ENCODE results near the gene SLC26A6. TPM values are rescaled to one million over a fixed set of nuclear protein-coding genes. Genes with fewer than 3 reads are reported as not detected.

SLC26A6 gene
- total and polyA plus RNA-seq, 2 of the 13 experiments (the other 11 are each of a cell fraction or from before 2014, with no cell fraction given) = 40.7 to 184 TPM

DNA sequence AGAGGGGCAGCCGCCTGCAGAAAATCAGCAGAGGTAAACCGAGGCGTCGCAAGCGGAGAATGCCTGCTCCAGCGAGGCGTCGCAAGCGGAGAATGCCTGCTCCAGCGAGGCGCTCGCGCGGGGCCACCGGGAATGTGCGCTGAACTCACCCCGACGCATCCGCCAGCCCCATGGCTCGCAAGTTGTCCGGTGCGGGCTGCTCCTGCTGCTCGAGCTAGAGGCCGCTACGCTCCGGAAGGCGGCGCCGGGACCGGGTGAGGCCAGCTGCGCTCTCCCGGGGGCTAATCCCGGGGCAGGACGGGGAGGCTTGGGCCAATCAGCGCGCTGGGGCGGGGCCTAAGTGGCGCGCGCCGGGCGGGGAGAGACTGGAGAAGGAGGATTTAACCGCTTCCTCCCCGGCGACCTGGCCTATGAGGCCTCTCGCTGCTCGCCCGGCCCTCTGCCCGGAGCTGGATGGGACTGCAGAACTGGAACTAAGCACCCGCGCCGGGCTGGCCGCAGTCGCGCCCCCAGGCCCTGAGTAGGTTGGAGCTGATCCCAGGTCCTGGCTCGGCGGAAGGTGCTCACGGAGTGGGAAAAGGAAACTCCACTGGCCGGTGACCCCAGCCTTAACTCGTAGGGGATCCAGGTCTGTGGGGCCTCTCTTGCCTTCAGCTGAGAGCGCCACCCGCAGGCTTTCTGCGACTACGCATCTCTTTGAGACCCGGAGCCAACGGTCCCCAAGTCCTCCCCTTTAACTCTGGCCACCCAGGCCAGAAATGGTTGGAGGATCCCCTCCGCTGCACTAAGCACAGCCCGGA lies at the start of gene SLC26A6 (continued):
- TF ChIP-seq, protein P1, sequence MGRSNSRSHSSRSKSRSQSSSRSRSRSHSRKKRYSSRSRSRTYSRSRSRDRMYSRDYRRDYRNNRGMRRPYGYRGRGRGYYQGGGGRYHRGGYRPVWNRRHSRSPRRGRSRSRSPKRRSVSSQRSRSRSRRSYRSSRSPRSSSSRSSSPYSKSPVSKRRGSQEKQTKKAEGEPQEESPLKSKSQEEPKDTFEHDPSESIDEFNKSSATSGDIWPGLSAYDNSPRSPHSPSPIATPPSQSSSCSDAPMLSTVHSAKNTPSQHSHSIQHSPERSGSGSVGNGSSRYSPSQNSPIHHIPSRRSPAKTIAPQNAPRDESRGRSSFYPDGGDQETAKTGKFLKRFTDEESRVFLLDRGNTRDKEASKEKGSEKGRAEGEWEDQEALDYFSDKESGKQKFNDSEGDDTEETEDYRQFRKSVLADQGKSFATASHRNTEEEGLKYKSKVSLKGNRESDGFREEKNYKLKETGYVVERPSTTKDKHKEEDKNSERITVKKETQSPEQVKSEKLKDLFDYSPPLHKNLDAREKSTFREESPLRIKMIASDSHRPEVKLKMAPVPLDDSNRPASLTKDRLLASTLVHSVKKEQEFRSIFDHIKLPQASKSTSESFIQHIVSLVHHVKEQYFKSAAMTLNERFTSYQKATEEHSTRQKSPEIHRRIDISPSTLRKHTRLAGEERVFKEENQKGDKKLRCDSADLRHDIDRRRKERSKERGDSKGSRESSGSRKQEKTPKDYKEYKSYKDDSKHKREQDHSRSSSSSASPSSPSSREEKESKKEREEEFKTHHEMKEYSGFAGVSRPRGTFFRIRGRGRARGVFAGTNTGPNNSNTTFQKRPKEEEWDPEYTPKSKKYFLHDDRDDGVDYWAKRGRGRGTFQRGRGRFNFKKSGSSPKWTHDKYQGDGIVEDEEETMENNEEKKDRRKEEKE (IDR thresholded peaks at IDR 0.05) = no peak
- TF ChIP-seq, protein P2, sequence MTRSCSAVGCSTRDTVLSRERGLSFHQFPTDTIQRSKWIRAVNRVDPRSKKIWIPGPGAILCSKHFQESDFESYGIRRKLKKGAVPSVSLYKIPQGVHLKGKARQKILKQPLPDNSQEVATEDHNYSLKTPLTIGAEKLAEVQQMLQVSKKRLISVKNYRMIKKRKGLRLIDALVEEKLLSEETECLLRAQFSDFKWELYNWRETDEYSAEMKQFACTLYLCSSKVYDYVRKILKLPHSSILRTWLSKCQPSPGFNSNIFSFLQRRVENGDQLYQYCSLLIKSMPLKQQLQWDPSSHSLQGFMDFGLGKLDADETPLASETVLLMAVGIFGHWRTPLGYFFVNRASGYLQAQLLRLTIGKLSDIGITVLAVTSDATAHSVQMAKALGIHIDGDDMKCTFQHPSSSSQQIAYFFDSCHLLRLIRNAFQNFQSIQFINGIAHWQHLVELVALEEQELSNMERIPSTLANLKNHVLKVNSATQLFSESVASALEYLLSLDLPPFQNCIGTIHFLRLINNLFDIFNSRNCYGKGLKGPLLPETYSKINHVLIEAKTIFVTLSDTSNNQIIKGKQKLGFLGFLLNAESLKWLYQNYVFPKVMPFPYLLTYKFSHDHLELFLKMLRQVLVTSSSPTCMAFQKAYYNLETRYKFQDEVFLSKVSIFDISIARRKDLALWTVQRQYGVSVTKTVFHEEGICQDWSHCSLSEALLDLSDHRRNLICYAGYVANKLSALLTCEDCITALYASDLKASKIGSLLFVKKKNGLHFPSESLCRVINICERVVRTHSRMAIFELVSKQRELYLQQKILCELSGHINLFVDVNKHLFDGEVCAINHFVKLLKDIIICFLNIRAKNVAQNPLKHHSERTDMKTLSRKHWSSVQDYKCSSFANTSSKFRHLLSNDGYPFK (CRISPR knock-in tag; IDR thresholded peaks at IDR 0.05; ENCODE audit: borderline replicate concordance) = peak; percentile 74; the same call in 1 of the 2 replicates
- TF ChIP-seq SP5 (CRISPR knock-in tag; IDR thresholded peaks at IDR 0.05; ENCODE audit: borderline replicate concordance, low read depth) = 0 out of 2 replicates have a peak, but pooled peaks have one; percentile 25
- TF ChIP-seq, protein P3, sequence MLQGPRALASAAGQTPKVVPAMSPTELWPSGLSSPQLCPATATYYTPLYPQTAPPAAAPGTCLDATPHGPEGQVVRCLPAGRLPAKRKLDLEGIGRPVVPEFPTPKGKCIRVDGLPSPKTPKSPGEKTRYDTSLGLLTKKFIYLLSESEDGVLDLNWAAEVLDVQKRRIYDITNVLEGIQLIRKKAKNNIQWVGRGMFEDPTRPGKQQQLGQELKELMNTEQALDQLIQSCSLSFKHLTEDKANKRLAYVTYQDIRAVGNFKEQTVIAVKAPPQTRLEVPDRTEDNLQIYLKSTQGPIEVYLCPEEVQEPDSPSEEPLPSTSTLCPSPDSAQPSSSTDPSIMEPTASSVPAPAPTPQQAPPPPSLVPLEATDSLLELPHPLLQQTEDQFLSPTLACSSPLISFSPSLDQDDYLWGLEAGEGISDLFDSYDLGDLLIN (CRISPR knock-in tag; IDR thresholded peaks at IDR 0.05; ENCODE audit: borderline replicate concordance) = peak; percentile 80; the same call in 1 of the 2 replicates

Data from HepG2 (cell line).